HG03521 (cell line): ENCODE measurements around the gene ZNF474.
"Not testable (repeated sequence)": the region's sequence is repeated elsewhere in the genome, so short reads cannot be mapped to it uniquely, and the experiment has no call there.

Experiments used
- ATAC-seq: cut with Tn5 transposase; IDR thresholded peaks from one replicate; pipeline ENCODE4 v1.9.1; 2021; ENCODE audit warnings: mild to moderate bottlenecking, moderate library complexity; ENCODE audit not compliant: unreplicated experiment

The ZNF474 gene

DNA sequence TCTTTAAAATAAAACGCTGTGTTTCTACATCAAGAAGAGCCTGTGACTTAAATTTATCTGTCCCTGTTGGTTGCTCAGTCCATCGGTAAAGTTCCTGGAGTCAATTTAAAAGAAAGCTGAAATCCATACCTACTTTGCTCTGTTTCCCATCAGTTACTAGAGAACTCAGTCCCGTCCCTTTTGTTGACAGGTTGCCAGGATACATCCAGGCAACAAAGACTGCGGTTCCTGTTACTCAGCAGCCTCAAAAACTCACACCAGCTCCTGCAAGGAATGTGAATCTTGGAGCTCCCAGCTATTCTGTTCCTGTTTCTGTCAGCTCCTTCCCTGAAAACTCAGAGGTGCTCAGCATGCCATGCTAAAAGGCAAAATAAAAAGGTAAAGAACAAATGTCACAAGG lies at the start of gene ZNF474:
Gene ZNF474 (plus strand): TSS at position 241 of the 400 bp plus-strand sequence. CDS start 22,445 bp downstream, outside the sequence.
- no peak for ATAC-seq

DNA sequence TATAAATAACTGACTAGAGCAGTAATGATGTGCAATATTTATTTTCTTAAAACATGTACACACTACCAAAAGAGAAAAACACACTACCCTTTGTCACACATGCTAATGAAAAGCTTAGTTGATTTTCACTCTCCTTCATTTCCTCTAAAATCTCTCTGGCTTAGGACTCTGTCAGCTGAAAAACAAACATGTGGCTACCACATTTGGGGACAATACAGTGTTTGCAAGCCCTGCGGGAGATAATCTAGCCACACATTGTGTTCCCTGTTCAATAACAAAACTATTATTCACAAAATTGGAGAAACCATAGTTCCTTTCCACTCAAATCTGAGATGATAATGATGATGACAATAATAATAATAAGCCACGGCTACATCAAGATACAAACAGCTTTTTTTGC lies 47.8 kb upstream of the ZNF474 start:
- no peak for ATAC-seq

DNA sequence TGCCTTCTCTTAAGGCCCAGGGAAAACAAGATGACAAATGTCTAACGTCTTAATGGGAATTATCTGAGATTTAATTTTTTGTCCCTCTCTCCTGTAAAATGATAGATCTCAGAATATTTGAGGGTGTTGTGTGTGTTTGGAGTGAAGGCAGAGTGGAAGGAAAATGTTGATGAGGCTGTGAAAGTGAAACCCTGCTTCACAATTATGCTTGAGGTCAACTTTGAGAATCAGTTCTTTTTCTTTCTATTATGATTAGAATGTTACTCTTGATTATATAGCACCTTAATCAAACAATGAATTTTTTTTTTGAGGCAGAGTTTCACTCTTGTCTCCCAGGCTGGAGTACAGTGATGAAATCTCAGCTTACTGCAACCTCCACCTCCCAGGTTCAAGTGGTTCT lies 45.8 kb upstream of the ZNF474 start:
- no peak for ATAC-seq

DNA sequence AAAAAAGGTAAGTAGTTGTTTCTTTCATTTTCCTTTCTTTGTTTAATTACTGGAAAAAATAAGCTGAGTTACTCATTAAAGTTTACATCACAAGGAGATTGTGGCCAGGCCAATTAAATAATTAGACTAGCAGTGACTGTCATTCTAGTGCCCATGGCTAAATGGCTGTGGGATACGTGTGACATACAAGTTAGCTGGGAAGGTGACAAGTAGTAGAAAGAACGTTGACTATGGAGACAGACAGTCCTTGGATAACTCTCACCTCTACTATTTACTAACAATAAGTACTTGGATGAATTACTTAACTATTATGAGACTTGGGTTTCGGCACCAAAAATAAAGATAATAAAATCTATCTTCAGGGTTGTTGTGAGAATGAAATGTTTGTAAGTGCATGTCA lies 44.3 kb upstream of the ZNF474 start:
- no peak for ATAC-seq

DNA sequence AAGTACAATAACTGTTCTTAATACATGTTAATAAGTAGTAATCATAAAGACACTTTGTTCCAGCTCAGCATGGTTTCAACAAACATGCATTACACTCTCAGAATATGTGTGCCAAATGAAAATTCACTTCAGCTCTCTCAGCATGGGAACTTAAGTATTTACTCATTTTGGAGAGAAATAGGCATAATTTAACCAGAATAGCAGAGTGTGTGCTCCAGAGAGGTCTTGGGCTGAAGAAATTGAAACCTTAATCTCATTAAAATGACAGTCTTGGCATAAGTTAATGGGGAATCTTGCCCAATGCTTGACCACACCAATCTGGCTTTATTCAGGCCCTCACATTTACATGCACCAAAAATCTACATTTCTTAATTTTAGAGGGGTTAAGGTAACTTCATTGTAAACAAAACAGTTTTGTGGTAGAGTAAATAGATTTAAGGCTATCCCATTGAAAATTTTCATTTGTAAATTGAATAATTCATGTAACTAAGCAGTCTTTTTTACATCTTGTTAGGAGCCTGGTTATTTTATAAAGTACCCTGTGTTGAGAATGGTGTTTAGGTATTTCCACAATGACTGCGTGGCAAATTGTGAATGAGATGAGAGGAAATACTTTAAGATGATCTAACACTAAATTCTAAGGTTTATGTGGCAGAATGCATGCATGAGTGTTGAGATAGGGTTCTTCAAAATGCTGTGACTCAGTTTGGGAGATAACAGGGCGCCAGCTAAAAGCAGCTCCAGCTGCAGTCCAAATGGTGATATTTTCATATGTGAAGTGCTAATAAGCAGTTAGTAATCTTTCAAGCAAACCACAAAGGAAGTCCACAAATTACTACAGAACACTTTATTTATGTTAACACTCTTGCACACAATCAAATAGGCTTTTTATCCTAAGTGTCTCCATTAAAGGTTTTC lies 40.0 kb upstream of the ZNF474 start:
- ATAC-seq: no peak

DNA sequence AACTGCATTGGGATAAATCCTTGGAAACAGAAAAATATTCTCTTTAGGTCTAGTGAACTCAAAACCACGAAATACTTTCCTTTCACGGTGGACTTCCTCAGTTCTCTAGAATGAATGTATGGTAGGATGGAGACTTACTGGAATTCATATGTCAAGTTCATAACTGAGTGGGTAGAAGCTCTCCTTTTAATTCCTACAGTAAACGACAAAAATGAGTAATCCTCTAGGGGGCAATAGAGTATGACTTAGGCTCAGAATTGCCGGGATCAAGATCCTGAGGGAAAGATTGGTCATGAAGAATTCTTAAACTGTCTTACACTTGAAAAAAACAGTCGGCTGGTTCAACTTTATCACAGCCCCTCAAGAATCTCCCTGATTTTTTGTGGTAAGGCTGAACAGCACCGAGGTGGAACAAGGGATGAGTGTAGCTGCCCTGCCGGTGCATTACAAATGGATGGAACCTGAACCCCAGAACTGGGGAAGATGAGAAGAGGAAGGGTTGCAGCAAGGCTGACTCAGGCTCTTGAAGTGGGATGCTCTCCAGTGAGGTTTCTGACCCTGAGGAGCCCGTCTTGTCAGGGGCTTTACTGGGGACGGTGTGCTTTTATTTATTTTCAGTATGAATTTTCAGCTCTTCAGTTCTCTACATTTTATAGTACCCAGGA lies 37.3 kb upstream of the ZNF474 start:
- ATAC-seq: no peak

DNA sequence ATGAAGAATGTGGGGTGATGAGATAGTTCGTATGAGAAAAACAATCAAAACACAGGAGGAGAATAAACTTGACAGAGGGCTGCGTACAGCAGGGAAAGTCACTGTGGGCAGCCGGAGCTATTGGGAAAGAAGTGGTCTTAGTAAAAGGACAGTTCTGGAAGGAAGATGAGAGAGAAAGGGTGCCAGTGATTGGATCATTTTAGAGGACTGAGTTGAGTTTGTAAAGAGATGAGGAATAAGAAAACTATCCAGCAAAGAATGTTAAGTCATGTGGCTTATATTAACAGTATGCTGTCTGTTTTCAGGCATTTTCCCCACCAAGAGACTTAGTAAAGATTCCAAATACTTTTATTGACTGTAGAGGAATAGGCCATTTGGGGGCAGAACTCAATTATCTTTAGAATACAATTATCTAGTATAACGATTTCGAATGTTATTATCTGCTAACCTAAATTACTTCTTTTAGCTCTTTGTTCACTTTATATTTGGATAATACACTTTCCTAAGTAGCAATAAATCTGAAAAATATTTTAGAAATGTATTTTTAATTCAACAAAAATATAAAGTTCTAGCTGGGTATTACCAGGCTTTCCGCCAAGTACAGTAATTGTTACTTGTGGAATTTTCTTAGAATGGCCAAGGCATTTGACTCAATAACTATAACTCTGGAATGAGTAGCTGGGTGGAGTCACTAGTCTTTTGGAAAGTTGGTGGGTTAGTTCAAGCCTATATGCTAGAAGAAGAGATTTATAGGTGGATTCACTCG lies 35.7 kb upstream of the ZNF474 start:
- ATAC-seq: no peak

DNA sequence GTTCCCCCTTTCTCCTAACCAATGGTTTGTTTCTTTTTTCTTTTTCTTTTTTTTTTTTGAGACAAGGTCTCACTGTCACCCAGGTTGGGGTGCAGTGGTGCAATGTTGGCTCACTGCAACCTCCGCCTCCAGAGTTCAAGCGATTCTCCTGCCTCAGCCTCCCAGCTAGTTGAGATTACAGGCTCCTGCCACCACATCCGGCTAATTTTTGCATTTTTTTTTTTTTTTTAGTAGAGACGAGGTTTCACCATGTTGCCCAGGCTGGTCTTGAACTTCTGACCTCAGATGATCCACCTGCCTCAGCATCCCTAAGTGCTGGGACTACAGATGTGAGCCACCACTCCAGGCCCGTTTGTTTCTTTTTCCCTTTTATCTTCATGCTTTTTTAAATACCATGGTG lies 35.1 kb upstream of the ZNF474 start:
- not testable (repeated sequence) for ATAC-seq

DNA sequence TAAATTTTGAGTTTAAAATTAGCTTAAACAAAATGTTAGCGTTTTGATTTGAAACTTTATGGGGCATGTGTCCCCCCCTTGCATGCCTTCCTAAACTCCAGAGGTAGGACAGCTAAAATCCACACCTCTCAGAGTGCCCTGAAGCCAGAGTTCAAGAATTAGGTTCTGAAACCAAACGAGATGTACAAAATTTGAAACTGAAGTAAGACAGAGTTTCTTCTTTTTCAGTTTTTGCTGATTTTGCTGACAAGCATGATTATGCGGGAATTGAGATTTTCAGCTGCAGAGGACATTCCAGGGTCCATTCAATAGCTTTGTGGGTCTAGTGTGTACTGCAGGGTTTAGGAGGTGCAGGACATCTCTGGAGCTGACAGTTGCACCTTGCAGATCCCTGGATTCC lies 34.2 kb upstream of the ZNF474 start:
- no peak for ATAC-seq

DNA sequence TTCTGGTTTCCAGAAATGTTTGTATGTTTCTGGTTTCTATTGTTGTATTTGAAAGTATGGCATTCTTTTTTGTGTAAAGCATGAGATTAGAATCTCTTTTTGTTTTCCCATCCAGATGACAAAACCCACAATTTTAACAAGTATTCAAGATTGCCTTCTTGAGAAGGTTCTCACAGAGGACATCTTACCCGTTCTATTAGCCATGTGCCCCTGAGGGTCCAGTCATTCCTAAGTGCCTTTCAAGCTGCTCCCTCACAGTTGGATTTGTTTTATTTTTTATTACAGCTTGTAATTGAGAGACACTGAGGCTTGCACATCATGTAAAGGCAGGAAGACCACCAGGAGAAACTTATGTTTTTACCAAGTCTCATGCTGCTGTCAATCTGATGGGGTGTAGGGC lies 32.0 kb upstream of the ZNF474 start:
- no peak for ATAC-seq

DNA sequence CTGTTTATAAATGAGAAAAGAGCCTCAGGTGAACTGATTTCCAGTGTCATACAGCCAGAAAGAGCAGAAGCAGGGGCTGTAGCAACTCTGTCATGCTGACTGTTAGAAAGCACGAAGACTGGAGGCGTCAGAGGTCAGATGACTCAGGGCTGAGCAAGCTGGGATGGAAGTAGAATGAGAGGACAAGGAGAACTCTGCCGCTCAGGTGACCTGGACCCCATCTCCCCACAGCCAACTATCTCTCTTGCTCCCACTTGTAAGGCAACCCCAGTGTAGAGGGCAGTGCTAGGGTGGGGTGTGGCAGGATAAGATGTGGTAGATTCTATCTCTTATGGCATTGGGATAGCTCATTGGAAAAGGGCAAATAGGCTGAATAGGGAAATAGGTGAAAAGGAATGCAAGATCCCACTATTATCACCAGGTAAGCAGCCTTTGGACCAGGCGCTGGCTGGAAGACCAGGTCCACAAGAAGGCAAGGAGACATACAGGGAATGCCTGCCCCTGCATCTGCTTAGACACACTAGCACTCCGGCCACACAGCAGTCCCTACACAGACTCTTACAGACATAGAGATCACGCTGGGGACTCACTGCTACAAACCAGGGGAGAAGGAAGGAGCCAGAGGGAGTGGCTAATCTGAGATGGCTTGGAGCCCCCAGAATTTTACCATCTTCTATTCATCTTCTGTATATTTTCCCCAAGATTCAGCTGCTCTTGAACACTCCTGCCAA lies 30.1 kb upstream of the ZNF474 start:
- no peak for ATAC-seq

DNA sequence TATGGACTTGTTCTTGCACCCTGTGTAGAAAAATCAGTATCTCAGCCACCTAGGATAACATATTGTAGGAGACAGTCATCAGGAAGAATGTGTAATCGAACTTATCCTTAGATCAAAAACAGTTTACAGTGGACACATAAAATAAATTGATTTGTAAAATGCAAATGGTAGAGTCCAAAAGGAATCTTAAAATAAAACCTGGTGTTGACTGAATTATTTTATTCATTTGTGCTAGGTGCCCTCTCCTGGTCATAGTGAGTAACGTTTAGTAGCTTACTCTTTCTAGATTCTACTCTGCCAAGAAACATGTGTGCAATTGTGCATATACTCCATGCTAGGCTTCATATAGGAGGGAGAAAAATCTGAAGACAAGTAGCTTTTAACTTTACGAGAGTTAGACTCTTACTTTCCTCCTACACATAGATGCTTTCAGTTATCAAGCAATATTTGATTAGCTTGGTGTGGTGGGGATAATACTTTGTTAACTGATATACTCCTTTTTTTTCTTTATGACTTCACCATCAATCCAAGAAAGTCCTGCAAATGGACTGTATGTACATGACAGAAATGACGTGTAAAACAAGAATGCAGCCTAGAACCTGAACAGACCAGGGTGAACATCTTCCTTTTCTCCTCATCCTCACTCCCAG lies 27.6 kb upstream of the ZNF474 start:
- ATAC-seq: peak; percentile 67

DNA sequence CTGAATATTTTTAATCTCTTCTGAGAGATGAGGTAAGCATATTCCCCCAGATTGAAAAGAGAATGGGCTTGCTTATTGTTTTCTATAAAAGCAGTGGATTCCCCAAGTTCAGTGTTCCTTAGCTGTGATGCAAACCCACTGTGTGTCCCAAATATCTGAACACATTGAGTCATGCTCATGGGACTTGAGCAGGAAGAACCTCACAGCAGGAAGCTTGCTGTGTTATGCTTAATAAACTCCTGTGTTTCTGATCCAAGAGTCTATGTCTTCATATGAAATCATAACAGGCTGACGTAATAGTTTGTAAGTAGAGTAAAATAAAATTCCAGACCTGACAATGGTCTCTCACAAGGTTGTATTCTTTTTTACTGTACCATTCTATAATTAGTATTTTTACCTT lies 26.5 kb upstream of the ZNF474 start:
- ATAC-seq: no peak

DNA sequence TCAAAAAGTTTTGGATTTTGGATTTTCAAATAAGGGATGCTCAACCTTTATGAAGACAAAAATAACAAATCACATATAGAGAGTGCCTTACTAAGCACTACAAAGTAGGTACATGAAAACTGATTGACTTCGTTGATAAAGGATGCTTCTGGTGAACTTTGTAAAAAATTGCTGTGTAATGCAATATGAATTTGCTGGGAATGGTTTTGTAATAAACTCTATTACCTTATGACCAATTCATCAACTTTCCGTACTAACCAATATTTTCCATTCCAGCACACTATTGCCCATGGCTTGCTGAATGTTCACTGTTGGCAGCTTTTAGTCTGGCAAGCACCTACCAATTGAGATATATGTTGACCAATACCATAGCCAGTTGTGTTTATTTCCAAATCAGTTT lies 23.4 kb upstream of the ZNF474 start:
- no peak for ATAC-seq

DNA sequence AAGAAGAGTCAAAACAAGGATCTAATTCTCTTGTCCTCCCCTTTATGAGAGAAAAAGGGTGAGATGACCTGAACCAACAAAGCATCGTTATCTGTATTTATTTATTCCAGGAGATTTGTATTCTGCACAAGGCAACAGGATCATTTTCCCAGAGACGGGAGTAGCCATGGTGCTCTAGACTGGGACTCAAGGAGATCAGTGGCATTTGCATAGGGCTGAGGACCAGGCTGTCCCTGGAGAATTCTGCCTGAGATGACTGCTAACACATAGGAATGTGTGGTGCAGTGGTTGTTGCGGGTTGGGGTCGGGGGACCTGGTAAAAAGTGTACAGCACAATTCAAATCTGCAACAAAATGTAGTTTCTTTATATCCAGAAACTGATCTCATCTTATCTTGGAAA lies 22.3 kb upstream of the ZNF474 start:
- no peak for ATAC-seq

DNA sequence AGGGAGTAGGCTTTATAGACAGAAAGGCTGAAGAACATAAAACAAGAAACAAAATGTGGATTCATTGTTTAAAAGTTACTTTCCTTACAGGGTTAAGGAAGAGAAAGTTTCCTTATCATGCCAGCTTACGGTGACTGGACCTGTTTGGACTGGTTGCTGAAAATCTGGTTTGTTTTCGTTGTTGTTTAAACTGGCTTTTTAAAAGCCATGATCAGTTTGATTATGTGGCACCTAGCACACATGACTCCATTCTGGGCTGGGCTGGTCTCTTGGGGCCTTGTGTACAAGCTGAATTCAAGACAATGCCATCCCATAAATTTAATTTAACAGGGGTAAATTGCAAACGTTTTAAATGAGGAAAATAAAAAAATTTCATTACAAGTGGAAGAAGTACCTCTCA lies 18.4 kb upstream of the ZNF474 start:
- ATAC-seq: no peak

DNA sequence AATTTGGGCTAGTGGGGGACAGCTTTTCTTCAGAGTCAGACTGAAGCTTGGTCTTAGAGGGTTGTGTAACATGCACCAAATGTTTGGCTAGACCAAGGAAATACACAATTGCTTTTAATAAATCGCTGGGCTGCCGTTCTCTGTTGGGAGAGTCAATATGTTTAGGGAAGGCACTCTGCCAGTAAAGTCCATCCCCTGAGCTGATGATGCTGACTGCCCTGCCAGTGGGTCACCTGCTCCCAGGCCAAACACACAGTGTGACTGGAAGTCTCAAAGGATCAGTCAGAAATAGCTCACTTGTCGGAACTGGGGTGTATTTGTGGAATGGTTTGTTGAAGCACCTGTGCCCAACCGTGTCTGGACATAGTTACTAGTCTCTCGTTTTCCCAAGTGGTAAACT lies 17.9 kb upstream of the ZNF474 start:
- no peak for ATAC-seq

DNA sequence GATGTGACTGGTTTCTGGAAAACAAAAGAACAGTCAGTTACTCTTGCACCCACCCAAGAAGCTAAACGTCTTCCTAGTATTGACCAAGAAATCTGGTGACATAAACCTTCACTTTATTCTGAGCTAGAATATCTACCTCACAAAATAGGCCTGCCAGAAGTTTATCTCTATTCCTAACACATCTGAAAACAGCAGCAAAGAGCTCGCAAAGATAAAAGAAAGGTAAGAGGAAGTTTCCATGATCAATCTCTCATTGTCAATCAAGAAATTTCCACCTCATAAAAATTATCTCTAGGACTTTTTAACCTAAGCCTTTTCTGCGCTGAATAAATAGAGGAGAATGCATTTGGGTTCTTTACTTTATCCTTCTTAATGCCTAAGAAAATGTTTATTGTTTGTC lies 17.3 kb upstream of the ZNF474 start:
- no peak for ATAC-seq

DNA sequence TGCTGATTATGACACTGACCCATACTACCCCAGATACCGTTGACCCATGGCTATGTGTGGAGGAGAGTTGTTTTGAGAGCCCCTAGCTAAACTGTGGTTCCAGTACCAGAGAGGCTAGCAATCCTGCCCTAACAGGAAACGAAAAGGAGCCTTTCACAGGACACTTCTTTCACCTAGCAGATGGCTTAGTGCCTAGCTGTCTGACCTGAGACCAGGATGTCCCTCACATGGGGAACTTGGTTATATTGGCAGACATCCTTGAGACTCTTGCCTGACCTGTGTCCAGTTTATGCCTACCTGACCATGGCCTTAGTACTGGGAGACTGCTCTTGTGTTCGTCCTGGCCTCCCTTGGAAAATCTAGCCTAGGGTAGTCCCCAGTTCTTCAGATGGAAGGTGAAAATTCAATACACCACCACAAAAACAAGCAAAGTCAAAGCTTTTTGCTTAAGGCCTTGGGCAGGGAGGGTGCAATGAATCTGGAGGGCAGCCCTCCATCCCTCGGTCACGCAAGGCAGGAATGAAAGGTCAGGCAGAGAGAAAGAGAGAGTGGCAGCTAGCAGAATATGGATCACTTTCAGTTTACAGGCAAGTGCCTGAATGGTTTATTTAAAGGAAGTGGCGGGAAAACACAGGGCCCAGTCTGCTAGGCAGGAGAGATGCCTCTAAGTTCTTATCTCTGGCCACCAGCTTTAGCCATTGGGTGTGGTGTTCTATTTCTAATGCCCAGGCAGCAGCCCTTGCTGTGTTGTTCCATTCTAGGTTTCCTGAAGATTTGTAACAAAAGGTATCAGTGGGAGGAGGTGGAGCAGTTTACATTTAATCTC lies 16.4 kb upstream of the ZNF474 start:
- ATAC-seq: no peak

DNA sequence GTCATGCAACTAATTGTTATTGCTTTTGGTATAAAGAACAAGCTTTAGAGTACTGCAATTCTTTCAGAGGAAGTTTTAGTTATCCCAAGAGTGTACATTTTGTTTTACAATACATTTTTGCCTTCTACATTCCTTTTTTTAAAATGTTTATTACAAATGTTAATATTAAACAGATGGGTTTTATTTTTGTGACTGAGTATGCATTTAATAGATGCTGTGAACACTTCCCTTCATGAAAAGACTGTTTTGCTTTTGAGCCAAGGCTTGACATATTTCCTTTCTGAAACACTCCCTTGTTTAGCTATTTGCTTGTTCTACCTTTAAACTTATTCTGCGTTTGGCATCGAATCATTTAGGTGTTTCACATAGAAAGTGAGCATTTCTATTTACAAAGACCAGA lies 14.8 kb upstream of the ZNF474 start:
- ATAC-seq: no peak
